HEK293T (cell line): Measurements from ENCODE around the gene FAM120B.

Source experiments
- LEF1 ChIP-seq: fragments of 450-650 bp; IDR thresholded peaks from 2 replicates; pipeline ENCODE4 v1.6.1; 2017; ENCODE audit warnings: mild to moderate bottlenecking, borderline replicate concordance
- SUZ12 ChIP-seq: fragments of 450-650 bp; IDR thresholded peaks from 2 replicates; pipeline ENCODE4 v1.6.1; 2016; ENCODE audit warnings: mild to moderate bottlenecking

DNA sequence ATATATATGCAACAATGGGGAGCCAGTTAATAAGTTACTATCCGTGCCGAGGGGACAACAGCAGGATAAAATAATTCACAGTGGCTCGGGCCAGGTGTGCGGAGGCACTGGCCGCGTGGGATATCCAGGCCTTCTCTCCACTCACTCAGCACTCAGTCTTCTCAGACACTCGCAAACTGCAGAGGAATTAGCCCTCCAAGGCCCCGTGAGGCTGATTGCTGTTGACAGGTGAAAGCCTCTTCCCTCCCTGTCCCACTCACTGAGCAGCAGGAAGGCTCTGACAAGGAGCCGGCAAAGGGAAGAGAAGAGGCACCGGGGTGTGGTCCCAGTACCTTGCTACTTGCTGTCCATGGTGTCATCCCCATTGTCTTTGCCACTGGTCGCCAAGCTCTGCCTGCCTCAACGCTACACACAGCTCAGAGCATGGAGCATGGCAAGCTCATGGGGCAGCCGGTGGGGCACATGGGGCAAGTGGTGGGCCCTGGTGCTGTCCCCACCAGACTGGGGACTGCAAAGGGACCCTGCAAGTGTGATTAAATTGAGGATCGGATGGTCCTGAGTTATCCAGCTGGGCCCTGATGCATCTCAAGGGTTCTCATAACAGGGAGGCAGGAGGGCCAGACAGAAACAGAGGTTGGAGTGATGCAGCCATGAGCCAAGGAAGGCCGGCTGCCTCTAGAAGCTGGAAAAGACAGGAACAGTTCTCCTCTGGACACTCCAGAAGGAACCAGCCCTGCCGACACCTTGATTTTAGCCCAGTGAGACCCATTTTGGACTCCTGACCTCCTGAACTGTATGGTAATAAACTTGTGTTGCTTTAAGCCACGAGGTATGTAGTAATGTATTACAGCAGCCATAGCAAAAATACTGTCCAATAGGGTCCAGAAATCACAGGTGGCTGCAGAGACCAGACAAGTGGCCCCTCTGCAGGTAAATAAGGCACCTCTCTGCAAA, 126.9 kb downstream of the FAM120B start:
- TF ChIP-seq SUZ12: no peak
- TF ChIP-seq LEF1: no peak
